ENCODE results near the gene EPB41L4A.
A peak's percentile ranks its signal among the peaks of the same experiment; 100 is the strongest.

The EPB41L4A gene

DNA sequence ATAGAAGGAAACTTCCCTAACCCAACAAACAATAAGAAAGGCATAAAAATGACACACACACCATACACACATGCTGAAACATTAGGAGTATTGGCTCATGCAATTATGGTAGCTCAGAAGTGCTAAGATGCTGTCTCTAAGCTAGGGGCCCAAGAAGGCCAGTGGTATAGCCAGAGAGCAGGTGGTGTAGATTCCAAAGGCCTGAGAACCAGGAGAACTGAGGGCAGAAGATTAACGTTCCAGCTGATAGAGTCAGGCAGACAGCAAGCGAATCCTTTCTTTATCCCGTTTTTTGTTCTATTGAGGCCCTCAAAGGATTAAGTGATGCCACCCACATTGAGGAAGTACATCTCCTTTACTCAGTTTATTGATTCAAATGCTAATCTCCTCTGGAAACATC lies 262.9 kb downstream of the EPB41L4A start:
- no peak for DNase-seq (ENCODE audit: low read depth)

DNA sequence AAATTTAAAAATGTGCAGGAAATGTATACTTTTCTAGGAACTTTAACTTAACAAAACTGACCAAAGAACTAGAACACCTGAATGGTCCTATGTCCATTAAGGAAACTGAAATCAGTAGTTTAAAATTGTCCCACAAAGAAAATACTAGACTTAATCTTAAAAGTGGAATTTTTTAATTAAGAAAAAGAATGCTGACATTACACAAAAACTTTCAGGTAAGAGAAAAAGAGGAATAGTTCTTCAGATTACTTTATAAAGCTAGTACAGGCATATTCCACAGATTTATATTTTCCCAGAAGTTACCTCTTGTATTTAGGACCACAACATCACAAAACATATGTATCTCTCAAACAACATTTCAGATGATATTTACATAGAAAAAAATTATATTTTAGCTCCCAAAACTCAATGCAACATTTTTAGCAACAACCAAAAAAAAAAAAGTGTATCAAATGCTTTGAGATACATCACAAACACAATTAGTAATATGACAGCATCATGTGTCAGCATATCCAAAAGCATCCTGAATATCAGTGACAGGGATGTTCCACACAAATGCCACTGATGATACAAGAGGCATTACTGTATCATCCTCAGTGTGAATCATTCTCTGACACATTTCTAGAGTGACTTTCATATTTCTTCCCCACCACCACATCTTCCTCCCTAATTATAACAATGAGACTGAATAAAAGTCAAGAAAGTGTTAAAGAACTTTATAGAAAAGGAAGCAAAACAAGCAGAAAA lies 264.0 kb downstream of the EPB41L4A start:
- peak; percentile 67 for DNase-seq (ENCODE audit: low read depth)

DNA sequence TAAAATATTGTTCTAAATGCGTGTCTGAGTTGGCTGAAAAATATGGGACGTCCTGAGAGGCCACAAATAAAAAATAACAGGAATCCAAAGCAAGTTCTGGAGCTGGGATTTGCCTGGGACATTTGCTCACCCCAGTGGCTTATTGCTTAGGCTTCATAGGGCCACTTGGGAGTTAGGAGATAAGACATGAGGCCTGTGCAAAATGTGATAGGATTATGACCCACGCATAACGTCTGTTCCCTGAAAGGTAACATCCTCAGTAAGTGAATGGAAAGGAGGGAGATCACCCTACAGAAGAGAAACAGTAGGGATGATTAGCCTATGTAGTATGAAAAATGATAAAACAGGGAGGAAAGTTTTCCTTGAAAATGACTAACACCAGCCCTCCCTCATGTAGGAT lies 269.4 kb downstream of the EPB41L4A start:
- no peak for DNase-seq (ENCODE audit: low read depth)

DNA sequence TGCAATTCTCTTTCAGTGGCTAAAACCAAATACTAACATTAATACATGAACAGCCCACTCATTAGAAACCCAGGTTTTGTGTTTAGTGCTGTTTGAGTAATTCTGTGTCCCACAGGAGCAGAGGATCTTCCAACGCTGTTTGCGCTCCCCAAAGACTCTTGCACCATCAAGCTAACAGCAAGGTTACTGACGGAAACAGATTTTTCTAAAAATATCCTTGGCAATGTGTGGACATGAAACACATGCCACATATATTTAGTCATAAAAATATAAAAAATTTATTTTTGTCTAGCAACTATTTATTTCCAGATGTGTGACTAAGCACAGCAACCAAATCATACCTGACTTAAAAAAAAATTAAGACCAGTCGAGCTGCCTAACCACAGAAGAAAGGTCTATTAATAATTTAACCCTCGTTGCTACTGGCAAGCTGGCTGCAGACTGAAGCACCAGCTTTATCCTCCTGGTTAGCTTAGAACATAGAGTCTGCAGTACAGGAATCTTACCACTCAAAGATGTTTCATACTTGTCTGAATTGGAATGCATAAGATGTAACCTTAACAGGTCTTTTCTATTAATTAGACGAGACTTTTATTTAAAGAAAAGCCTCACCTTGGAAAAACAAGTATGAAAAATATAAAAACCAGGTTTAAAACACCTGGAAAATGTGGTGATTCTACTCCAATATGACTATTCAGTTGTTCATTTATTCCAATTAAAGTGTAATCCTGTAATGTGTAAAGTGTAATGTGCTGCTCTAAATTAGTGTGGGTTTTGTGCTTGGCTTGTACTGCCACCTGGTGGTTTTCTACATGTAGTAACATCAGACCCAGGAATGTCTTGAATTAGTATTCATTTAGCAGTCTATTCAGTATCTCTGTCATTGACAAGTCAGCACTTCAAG lies 272.5 kb downstream of the EPB41L4A start:
- peak; percentile 87 for DNase-seq (ENCODE audit: low read depth)

DNA sequence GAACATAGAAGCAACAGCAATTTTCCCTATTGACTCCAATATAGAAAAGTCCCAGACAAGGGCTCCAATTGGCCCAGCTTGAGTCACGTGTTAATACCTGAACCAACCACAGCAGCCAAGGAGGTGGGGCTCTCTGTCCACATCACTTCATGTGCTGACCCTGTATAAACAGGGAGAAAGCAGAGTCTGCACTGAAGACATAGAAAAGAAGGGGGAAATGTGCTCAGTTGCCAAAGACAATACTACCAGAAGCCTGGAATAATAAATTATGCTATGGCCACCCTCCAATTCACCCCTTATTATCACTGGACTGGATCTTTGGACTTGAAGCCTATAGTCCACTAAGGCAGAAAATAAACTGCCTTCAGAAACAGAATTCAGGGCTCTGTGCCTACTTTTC lies 275.4 kb downstream of the EPB41L4A start:
- peak; percentile 60 for DNase-seq (ENCODE audit: low read depth)

DNA sequence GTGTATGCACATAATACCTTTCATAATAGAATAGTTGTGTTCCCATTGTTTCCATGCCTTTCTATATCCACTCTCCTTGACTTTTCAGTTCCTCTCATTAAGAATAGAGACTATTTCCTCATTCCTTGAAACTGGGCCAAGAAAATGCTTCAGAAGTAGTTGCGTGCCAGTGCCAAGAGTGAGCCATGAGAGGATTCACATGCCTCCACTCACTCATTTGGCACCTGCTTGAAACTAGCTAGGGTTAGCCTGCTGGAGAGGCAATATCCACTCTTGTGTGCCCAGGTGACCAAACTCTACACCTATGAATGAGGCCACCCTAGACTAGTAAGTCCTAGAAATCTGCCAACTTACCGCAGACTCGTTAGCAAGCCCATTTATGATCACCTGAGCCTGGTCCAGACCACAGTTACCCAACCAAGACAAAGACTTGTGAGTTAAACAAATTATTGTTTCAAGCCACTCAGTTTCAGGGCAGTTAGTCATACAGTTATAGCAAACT lies 276.3 kb downstream of the EPB41L4A start:
- peak; percentile 61 for DNase-seq (ENCODE audit: low read depth)

DNA sequence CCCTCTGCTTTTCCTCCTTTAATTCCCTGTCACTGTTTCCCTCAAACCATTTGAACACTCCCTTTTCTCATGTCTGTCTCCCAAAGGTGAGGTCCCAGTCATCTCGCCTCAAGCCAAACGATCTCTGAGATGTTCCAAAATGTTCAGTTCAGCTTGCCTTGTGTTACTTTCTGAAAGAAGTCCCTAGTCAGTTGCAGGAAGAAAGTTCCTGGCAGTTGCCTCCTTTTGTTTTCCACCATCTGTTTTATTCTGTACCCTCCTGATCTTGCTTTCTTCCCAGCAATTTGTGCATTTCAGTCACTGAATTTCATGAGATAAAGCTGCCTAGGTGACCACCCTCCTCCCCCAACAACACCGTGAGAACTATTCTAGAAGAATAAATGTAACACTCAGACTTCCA lies 277.5 kb downstream of the EPB41L4A start:
- no peak for DNase-seq (ENCODE audit: low read depth)

DNA sequence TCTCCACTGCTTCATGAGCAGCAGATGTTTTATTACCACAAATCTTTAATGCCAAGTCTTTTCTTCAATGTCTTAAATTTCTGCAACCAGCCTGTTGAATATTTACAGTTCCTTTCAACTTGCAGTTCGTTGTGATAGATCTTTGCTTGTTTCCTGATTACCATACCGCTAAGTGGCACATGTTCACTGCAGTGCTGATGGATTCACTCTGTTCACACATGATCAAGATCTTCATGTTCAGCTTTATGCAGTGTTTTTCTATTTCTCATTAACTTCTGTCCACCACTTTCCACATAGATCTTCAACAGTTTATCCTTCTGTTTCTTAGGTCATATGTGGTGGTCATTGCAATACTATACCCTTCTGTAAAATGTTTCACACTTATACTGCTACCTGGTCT lies 280.6 kb downstream of the EPB41L4A start:
- no peak for DNase-seq (ENCODE audit: low read depth)

DNA sequence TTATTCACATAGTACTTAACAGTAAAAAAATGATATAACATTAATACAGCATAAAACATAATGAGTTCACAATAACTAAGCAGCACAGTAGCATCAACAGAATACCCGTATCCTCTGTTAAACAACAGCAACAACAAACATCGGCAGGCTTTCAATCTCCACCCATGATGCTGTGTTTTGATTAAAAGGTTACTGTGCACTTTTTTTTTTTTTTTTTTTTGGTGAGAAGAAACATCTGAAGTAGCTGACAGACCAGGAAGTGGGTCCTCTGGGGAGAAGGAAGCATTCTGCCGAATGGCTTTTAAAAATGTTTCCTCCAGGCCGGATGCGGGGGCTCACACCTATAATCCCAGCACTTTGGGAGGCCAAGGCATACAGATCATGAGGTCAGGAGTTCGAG lies 282.3 kb downstream of the EPB41L4A start:
- no peak for DNase-seq (ENCODE audit: low read depth)

DNA sequence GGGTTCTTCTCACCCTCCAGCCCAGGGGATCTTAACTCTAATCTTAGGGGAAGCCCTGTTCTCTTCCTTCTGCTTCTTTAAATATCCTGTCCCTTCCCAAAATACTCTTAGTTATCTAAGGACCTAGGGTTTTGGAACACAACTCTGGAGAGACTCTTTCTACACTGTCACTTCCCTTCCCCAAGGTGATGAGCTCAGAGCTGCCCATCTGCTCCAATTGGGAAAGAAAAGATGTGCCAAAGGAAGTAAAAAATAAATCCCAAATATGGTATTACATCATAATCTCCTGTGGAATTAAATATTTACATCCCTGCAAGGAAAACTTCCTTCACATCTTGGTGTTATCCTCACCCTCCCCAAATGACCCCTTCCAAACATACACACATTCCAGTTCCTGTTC lies 291.2 kb downstream of the EPB41L4A start:
- DNase-seq (ENCODE audit: low read depth), result no peak

DNA sequence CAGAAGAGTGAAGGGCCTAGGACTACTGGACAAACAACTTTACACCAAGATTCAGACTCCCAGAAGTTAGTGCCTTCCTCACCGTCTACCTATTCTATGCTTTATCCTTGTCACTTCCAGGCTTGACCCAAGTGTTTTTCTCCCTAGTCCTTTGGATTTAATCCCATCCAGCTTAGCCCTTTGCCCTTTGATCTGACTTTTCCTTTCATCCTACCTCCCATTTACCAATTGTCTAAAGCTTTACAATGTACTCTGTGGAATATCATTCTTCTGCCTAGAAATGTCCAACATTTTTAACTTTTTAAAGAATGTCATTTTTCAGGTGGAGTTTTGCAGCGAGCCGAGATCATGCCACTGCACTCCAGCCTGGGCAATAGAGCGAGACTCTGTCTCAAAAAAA lies 292.1 kb downstream of the EPB41L4A start:
- no peak for DNase-seq (ENCODE audit: low read depth)

DNA sequence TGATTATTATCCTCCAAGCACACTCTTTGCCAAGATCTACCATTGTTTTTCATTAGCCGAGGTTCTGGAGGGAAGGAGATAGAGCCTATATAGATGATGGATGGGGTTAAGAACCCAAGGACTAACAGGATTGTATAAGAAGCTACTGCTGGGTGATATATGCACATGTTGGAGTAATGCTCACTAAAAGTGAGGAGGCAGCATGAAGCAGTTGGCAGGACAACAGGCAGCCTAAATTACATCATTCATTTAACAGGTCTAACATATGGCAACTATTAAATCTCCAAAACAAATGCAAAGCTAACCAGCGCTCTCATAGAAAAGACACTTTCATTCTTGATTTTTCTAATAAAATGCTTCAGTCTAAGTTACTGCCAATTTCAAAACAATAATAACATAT lies 293.2 kb downstream of the EPB41L4A start:
- peak; percentile 37 for DNase-seq (ENCODE audit: low read depth)

DNA sequence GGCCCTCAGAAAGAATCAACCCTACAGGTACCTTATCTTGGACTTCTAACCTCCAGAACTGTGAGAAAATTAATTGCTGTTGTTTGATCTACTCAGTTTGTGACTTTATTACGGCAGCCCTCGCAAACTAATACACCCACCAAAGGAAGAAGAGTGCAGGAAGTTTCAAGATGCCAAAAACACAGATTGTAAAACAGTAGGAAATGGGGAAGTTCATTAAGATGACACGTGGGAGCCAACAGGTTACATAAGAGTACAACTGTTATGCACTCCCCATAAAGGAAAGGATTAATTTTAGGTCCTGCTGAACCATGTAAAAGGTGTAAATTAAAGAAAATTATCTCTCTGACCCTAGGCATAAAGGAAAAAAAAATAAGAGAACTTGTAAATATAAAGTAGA lies 294.3 kb downstream of the EPB41L4A start:
- DNase-seq (ENCODE audit: low read depth), result no peak

DNA sequence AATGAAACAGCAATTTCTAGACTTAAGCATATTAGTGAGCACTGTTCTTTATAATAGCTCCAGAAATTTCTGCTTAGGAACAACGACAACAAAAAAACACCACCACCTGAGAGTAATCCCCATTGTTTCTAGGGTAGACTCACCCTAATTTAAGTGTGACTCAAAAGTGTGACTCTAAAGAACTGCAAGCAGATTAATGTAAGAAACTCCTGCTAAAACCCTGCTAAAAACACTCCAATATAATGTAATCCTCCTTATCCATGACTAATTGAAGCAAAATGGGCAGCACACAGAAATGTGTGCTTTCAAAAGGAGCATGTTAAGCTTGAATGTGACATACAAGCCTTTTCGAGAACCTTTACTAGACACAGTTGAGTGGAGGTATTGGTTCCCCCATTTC lies 296.0 kb downstream of the EPB41L4A start:
- DNase-seq (ENCODE audit: low read depth), result no peak

DNA sequence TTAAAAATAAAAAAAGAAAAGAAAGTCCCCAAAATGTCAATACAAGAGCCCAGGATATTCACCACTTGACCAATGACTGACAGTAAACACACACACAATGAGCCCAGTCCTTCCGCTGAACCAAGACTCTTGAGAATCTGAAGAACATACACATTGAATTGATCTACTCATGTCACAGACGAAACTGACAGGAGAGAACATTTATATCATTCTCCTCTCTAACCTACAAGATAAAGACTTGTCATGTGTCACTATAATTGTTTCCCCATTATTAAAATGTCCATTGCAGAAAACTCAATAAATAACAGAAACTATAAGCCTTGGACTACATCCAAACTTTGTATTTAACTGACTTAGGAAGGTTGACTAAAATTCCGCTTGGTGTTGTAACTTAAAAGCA lies 296.7 kb downstream of the EPB41L4A start:
- DNase-seq (ENCODE audit: low read depth), result no peak

DNA sequence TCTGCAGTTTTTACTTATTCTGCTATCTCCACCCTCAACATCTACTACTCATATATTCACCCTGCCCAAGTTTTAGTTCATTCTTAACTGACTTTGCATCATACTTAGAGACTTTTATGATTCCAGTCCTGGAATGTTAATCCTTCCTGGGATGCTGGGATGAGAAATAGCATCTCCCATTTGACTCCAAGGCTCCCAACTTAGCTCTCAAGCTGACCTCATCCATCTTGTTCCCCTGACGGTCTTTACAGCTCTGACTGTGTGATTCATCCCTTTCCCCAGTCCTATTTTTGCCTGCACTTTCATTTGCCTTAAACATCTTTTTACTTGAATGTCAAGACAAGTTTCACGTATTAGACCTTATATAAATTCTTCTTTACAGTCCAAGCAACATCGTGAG lies 297.8 kb downstream of the EPB41L4A start:
- peak; percentile 70 for DNase-seq (ENCODE audit: low read depth)

DNA sequence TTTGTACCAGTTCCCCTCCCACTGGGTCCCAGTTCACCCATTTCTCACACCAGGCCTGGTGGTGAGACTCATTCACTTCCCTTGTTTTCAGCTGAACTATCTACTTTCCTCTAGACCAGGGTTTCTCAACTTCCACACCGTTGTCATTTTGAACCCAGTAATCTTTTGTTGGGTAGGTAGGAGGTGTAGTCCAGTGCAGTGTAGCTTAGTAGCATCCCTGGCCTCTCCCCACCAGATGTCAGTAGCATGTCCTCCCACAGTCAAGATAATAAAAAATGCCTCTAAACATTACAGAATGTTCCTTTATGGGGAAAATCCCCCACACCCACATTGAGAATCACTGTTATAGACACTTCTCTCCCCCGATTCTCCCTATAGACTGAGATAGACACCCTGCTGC lies 299.1 kb downstream of the EPB41L4A start:
- no peak for DNase-seq (ENCODE audit: low read depth)

DNA sequence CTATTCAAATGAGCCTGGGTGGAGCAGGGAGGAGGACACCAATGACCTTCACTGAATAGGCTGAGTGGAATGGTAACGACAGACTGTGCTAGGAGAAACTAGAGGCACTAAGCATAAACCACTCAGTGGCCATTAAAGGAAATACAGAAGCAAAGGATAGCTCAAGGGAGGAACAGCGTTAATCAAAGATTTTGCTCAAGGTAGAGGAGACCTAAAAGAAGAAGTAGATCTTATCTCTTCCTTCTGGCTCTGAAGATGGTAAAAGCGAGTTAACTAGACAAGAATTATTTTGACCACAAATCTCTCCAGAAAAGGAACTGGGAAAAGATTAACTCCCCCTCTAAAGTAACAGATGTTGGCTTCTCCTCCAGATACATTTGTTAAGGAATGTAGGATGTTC lies 299.6 kb downstream of the EPB41L4A start:
- DNase-seq (ENCODE audit: low read depth), result peak; percentile 6

DNA sequence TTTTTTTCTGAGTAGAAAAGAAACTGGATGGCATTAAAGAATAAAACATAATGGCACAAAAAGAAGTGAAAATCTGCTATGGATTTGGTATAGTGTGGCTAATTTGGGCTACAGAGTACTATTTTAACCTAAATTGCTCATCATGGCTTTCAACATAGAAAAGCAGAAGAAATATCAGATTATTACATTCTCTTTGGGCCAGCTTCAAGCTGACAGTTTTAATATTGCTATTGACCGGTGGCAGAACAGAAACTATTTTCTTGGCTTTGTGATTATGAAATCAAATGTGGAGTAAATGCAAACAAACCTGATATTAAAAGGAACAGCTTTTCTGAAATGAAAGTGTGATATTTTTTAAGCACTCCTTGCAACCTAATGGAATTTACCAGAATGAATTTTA lies 301.5 kb downstream of the EPB41L4A start:
- no peak for DNase-seq (ENCODE audit: low read depth)

DNA sequence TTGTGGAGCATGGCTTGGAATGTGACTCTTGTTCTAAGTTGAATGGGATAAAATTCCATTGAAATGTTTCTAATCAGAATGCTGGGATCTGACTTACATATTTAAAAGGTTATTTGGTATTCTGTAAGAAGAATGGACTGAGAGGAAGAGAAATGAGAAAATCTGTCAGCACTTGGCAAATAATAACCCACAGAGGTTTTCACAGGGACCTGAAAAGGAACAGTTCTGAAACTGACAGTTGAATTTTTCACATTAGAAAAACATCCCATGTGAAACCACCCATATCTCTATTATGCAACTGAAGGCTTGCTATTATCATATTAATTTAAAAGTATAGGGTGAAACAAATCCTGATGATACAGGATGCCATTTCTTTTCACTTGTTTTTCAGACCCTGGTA lies 302.7 kb downstream of the EPB41L4A start:
- no peak for DNase-seq (ENCODE audit: low read depth)

DNA sequence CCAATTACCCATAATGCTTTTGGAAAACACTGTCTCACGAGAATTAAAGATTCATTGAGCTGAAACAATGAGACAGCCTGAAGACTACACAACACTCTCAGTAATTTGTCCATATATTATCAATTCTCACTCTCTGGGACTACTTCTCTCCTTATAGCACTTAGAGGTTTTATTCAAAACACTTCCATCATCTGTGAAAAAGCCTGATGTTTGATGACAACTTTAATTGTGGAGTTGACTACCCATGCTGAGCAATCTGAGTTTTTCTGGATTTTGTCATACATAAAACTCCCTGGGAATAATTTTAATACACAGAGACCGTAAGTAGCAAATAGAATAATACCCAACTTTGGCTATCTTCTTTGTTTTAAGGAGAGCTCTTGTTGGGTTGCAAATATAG lies 305.5 kb downstream of the EPB41L4A start:
- no peak for DNase-seq (ENCODE audit: low read depth)
